HG03280 (cell line): Measurements from ENCODE around the gene PRDX5.

Experiments used
- ATAC-seq: cut with Tn5 transposase; IDR thresholded peaks from one replicate; pipeline ENCODE4 v1.9.1; 2021; ENCODE audit warnings: mild to moderate bottlenecking, moderate library complexity; ENCODE audit not compliant: unreplicated experiment

The PRDX5 gene

GRCh38 chr11:64359712-64360445 lies 42.0 kb downstream of the PRDX5 start:
- no peak for ATAC-seq

- ATAC-seq: no peak
Observed at GRCh38 chr11:64360448-64360921, 42.6 kb downstream of the PRDX5 start.

GRCh38 chr11:64361659-64362058 lies 43.7 kb downstream of the PRDX5 start:
- no peak for ATAC-seq

DNA sequence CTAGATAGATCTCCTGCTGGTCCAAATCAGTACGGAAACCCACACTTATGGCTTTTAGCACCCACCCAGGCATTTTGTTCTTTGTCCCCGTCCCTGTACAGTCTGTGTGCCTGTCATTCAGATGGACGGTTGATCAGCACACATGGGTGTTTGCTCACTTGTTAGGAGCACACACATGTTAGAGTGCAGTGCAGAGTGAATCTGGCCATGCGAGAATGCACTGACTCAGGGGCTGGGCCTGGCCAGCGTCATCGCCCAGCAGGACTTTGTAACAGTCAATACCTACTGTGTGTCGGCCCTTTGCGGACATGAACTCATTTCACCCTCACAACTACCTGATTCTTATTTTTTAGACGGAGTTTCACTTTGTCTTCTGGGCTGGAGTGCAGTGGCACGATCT lies 44.4 kb downstream of the PRDX5 start:
- ATAC-seq: no peak

- no peak for ATAC-seq
Observed at GRCh38 chr11:64364435-64364834, 46.5 kb downstream of the PRDX5 start.

- ATAC-seq: no peak
Observed at GRCh38 chr11:64364911-64365310, 47.0 kb downstream of the PRDX5 start.

DNA sequence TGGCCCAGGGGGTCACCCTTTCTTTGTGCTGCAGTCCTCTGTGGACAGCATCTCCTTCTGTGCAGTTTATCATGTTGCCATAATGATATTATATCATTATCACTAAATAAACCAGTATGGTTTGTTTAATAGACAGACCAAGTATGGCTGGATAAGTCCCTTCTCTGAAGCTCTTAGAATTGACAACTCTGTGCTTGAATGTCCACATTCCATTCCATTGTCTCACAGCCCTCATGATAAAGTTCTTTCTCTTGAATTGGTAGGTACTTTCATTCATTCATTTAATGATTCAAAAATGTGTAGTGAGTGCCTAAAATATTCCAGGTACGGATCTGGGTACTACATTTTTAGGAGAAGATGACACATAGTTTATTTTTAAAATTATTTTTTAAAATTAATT lies 48.8 kb downstream of the PRDX5 start:
- ATAC-seq: no peak

- ATAC-seq: no peak
Observed at GRCh38 chr11:64367931-64368672, 50.2 kb downstream of the PRDX5 start.

DNA sequence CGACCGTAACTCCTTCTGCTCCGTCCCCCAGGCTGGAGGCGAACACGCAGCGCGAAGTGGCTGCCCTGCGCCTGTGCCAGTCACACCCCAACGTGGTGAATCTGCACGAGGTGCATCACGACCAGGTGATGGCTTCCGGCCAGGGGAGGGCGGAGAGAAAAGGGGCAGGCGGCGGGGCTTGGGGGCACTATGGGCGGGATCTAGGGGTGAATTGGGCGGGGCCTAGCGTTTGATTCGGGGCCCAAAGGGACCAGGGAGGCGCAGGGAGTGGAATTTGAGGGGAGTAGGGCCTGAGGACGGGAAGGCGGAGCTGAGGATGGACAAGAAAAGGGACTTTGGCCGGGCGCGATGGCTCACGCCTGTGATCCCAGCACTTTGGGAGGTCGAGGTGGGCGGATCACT lies 50.8 kb downstream of the PRDX5 start:
- no peak for ATAC-seq

DNA sequence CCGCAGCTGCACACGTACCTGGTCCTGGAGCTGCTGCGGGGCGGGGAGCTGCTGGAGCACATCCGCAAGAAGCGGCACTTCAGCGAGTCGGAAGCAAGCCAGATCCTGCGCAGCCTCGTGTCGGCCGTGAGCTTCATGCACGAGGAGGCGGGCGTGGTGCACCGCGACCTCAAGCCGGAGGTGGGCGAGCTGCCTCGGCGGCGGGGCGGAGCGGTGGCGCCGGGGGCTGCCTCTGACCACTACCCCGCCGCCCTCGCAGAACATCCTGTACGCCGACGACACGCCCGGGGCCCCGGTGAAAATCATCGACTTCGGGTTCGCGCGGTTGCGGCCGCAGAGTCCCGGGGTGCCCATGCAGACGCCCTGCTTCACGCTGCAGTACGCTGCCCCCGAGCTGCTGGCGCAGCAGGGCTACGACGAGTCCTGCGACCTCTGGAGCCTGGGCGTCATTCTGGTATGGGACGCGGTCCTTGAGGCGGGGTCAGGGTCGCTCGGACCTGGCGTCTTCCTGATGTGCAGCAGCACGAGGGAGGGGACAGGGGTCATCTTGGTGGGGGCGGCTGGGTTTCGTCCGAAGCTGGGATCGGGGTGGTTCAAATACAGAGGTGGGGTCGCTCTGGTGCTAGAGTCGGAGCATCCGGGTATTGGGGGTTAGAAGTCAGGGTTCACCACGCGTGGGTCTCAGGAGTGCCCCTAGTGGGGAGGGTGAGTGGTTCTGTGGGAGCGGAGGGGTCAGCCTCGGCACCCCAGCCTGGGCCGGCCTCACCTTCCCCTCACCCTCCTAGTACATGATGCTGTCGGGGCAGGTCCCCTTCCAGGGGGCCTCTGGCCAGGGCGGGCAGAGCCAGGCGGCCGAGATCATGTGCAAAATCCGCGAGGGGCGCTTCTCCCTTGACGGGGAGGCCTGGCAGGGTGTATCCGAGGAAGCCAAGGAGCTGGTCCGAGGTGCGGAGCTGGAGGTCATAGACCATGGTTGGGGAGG lies 51.8 kb downstream of the PRDX5 start:
- no peak for ATAC-seq

DNA sequence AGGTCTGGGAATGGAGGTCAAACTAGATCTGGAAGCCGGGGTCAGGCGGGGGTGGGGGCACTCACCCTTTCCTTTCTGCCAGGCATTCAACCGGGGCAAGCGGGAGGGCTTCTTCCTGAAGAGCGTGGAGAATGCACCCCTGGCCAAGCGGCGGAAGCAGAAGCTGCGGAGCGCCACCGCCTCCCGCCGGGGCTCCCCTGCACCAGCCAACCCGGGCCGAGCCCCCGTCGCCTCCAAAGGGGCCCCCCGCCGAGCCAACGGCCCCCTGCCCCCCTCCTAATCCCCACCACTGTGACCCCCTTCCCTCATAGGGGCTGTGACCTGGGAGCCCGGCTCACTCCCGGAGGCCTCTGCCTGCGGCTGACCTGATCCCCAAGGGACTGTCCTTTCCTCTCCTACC lies 53.3 kb downstream of the PRDX5 start:
- ATAC-seq: no peak
